ENCODE data around the gene KRT34.

KRT34 gene

DNA sequence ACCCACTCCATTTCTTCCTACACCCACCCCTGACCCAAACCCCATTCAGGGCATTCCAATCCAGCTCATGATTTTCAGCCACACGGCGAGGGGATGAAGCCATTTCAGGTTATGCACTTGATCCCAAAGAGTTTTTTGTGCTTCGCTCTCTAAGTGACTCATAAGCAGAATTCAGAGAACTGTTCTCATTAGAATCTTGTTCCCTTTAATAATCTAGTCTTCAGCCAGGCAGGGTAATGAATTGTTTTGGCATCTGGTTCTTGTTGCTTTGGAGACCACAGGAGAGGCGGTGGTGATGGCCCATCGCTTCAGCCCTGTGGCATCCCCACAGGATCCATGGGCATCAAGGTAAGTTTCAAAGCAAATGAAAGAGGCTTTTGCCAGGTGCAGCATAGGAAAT, 20.1 kb upstream of the KRT34 start:
- H3K4me3 ChIP-seq (ENCODE audit: low read length), result no peak overlapping the region
- no peaks in the 10 kb centered on the region for H3K79me2 ChIP-seq (ENCODE audit: control insufficient read depth, low read length)
- H3K27me3 ChIP-seq (ENCODE audit: control insufficient read depth, low read length), result peaks cover 16% of the 10 kb centered on the region; the same call in 1 of the 2 replicates
- H3K9me2 ChIP-seq (replicated peaks; ENCODE audit: control insufficient read depth, low read length), result no peaks in the 10 kb centered on the region
- H3K4me1 ChIP-seq (ENCODE audit: control insufficient read depth, low read length), result no peaks in the 10 kb centered on the region
- no peak overlapping the region for H3K27ac ChIP-seq (ENCODE audit: low read depth, low read length)
- H4K20me1 ChIP-seq (ENCODE audit: control insufficient read depth, insufficient read depth, low read depth, low read length), result no peaks in the 10 kb centered on the region
- H3K4me2 ChIP-seq (ENCODE audit: low read length), result no peak overlapping the region
- no peaks in the 10 kb centered on the region for H3F3A ChIP-seq (ENCODE audit: control insufficient read depth, insufficient read depth)
- H3K36me3 ChIP-seq (ENCODE audit: control insufficient read depth, low read length), result no peaks in the 10 kb centered on the region
- H3K9me3 ChIP-seq (ENCODE audit: control insufficient read depth, insufficient read depth, low read length), result no peaks in the 10 kb centered on the region
- TF ChIP-seq EZH2phosphoT487 (IDR thresholded peaks at IDR 0.05; ENCODE audit: borderline replicate concordance, low read length), result no peak
- TF ChIP-seq, protein P1, sequence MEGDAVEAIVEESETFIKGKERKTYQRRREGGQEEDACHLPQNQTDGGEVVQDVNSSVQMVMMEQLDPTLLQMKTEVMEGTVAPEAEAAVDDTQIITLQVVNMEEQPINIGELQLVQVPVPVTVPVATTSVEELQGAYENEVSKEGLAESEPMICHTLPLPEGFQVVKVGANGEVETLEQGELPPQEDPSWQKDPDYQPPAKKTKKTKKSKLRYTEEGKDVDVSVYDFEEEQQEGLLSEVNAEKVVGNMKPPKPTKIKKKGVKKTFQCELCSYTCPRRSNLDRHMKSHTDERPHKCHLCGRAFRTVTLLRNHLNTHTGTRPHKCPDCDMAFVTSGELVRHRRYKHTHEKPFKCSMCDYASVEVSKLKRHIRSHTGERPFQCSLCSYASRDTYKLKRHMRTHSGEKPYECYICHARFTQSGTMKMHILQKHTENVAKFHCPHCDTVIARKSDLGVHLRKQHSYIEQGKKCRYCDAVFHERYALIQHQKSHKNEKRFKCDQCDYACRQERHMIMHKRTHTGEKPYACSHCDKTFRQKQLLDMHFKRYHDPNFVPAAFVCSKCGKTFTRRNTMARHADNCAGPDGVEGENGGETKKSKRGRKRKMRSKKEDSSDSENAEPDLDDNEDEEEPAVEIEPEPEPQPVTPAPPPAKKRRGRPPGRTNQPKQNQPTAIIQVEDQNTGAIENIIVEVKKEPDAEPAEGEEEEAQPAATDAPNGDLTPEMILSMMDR (IDR thresholded peaks at IDR 0.05; ENCODE audit: low read depth, low read length, poor library complexity, severe bottlenecking), result no peak

GRCh38 chr17:41396996-41397660, 15.0 kb upstream of the KRT34 start, which contains the start of gene KRT31:
Gene KRT31, minus strand, starts transcription at chr17:41397608. Its CDS starts 69 bp downstream, at chr17:41397539.
- H3F3A ChIP-seq (ENCODE audit: control insufficient read depth, insufficient read depth), result no peaks in the 10 kb centered on the region
- no peak within 1 kb of the TSS for H3K27ac ChIP-seq (ENCODE audit: low read depth, low read length)
- peaks cover 22% of the 10 kb centered on the region; the same call in 1 of the 2 replicates for H3K27me3 ChIP-seq (ENCODE audit: control insufficient read depth, low read length)
- no peak within 1 kb of the TSS for H3K4me2 ChIP-seq (ENCODE audit: low read length)
- no peak within 1 kb of the TSS for H3K4me3 ChIP-seq (ENCODE audit: low read length)
- no peaks in the 10 kb centered on the region for H3K9me2 ChIP-seq (replicated peaks; ENCODE audit: control insufficient read depth, low read length)
- H3K9me3 ChIP-seq (ENCODE audit: control insufficient read depth, insufficient read depth, low read length), result no peaks in the 10 kb centered on the region
- no peaks in the 10 kb centered on the region for H3K79me2 ChIP-seq (ENCODE audit: control insufficient read depth, low read length)
- TF ChIP-seq, protein P1 (IDR thresholded peaks at IDR 0.05; ENCODE audit: low read depth, low read length, poor library complexity, severe bottlenecking), result no peak
- TF ChIP-seq EZH2phosphoT487 (IDR thresholded peaks at IDR 0.05; ENCODE audit: borderline replicate concordance, low read length), result no peak
- H3K36me3 ChIP-seq (ENCODE audit: control insufficient read depth, low read length), result no peaks in the 10 kb centered on the region
- H4K20me1 ChIP-seq (ENCODE audit: control insufficient read depth, insufficient read depth, low read depth, low read length), result no peaks in the 10 kb centered on the region
- H3K4me1 ChIP-seq (ENCODE audit: control insufficient read depth, low read length), result no peaks in the 10 kb centered on the region

GRCh38 chr17:41396340-41396739, 14.2 kb upstream of the KRT34 start:
- Histone ChIP-seq H3K4me2 (ENCODE audit: low read length) (no peak overlapping the region), H3K9me3 (ENCODE audit: control insufficient read depth, insufficient read depth, low read length) (no peaks in the 10 kb centered on the region), H4K20me1 (ENCODE audit: control insufficient read depth, insufficient read depth, low read depth, low read length) (no peaks in the 10 kb centered on the region), H3K27ac (ENCODE audit: low read depth, low read length) (no peak overlapping the region), H3K27me3 (ENCODE audit: control insufficient read depth, low read length) (peaks cover 22% of the 10 kb centered on the region; the same call in 1 of the 2 replicates), H3K4me1 (ENCODE audit: control insufficient read depth, low read length) (no peaks in the 10 kb centered on the region), H3K79me2 (ENCODE audit: control insufficient read depth, low read length) (no peaks in the 10 kb centered on the region), H3K4me3 (ENCODE audit: low read length) (no peak overlapping the region), H3F3A (ENCODE audit: control insufficient read depth, insufficient read depth) (no peaks in the 10 kb centered on the region), H3K9me2 (replicated peaks; ENCODE audit: control insufficient read depth, low read length) (no peaks in the 10 kb centered on the region), H3K36me3 (ENCODE audit: control insufficient read depth, low read length) (no peaks in the 10 kb centered on the region)
- TF ChIP-seq, protein P1 (IDR thresholded peaks at IDR 0.05; ENCODE audit: low read depth, low read length, poor library complexity, severe bottlenecking), result no peak
- no peak for TF ChIP-seq EZH2phosphoT487 (IDR thresholded peaks at IDR 0.05; ENCODE audit: borderline replicate concordance, low read length)
